HEK293 (cell line): Measurements from ENCODE around the gene C4orf50.
A peak's percentile ranks its signal among the peaks of the same experiment; 100 is the strongest.

ENCODE experiments used
- BCL11A ChIP-seq: fragments of 450-650 bp; formaldehyde crosslinking; IDR thresholded peaks from 2 replicates; pipeline ENCODE4 v1.5.1; 2016; ENCODE audit warnings: low read depth, missing biosample characterization, missing genetic modification characterization
- GLI4 ChIP-seq: fragments of 450-650 bp; formaldehyde crosslinking; IDR thresholded peaks from 2 replicates; pipeline ENCODE4 v1.5.1; 2016; ENCODE audit warnings: missing biosample characterization, missing genetic modification characterization
- GLIS2 ChIP-seq: fragments of 450-650 bp; formaldehyde crosslinking; IDR thresholded peaks from 2 replicates; pipeline ENCODE4 v1.5.1; 2016; ENCODE audit warnings: missing biosample characterization, missing genetic modification characterization
- KLF1 ChIP-seq: fragments of 450-650 bp; formaldehyde crosslinking; IDR thresholded peaks from 2 replicates; pipeline ENCODE4 v1.5.1; 2016; ENCODE audit warnings: missing biosample characterization, missing genetic modification characterization
- KLF8 ChIP-seq: fragments of 450-650 bp; formaldehyde crosslinking; IDR thresholded peaks from 2 replicates; pipeline ENCODE4 v1.5.1; 2016; ENCODE audit warnings: missing biosample characterization, missing genetic modification characterization
- KLF9 ChIP-seq: fragments of 450-650 bp; formaldehyde crosslinking; IDR thresholded peaks from 2 replicates; pipeline ENCODE4 v1.5.1; 2016; ENCODE audit warnings: missing biosample characterization, missing genetic modification characterization, low read depth
- MEIS1 ChIP-seq: sonication (generic); formaldehyde crosslinking; IDR thresholded peaks from 2 replicates; pipeline ENCODE4 v1.8.1; 2022; ENCODE audit warnings: missing genetic modification reagents, mild to moderate bottlenecking, borderline replicate concordance
- MYNN ChIP-seq: fragments of 450-650 bp; formaldehyde crosslinking; IDR thresholded peaks from 2 replicates; pipeline ENCODE4 v1.5.1; 2016; ENCODE audit warnings: missing biosample characterization, missing genetic modification characterization, borderline replicate concordance
- SP2 ChIP-seq: fragments of 450-650 bp; formaldehyde crosslinking; IDR thresholded peaks from 2 replicates; pipeline ENCODE4 v1.5.1; 2016; ENCODE audit warnings: missing biosample characterization, missing genetic modification characterization
- ZBTB20 ChIP-seq: fragments of 450-650 bp; formaldehyde crosslinking; IDR thresholded peaks from 2 replicates; pipeline ENCODE4 v1.5.1; 2016; ENCODE audit warnings: missing biosample characterization, missing genetic modification characterization
- ZBTB48 ChIP-seq: fragments of 450-650 bp; formaldehyde crosslinking; IDR thresholded peaks from 2 replicates; pipeline ENCODE4 v1.5.1; 2016; ENCODE audit warnings: missing biosample characterization, missing genetic modification characterization
- ZFHX2 ChIP-seq: fragments of 450-650 bp; formaldehyde crosslinking; conservative IDR thresholded peaks from 2 replicates; pipeline ENCODE4 v1.5.1; 2016; ENCODE audit warnings: missing biosample characterization, missing genetic modification characterization
- ZNF10 ChIP-seq: fragments of 450-650 bp; formaldehyde crosslinking; IDR thresholded peaks from 2 replicates; pipeline ENCODE4 v1.5.1; 2017; ENCODE audit warnings: missing biosample characterization, missing genetic modification characterization
- ZNF248 ChIP-seq: fragments of 450-650 bp; formaldehyde crosslinking; IDR thresholded peaks from 2 replicates; pipeline ENCODE4 v1.5.1; 2017; ENCODE audit warnings: missing biosample characterization, missing genetic modification characterization
- ZNF274 ChIP-seq, 2 experiments: fragments of 200-500 bp in 1 of 2; fragments of 450-650 bp in 1 of 2; sonication (Bioruptor generic) in 1 of 2; formaldehyde crosslinking in 1 of 2; IDR thresholded peaks; 2 replicates each; pipeline versions ENCODE4 v1.5.1 to v1.6.1; 2014 to 2016; ENCODE audit warnings: borderline replicate concordance in 1 of 2, inconsistent platforms in 1 of 2, low read length in 1 of 2, missing biosample characterization in 1 of 2, missing genetic modification characterization in 1 of 2
- ZNF335 ChIP-seq: fragments of 450-650 bp; formaldehyde crosslinking; conservative IDR thresholded peaks from 2 replicates; pipeline ENCODE4 v1.5.1; 2016; ENCODE audit warnings: missing biosample characterization, missing genetic modification characterization
- ZNF354C ChIP-seq: fragments of 450-650 bp; formaldehyde crosslinking; IDR thresholded peaks from 2 replicates; pipeline ENCODE4 v1.5.1; 2016; ENCODE audit warnings: missing biosample characterization, missing genetic modification characterization, low read depth, borderline replicate concordance
- ZNF416 ChIP-seq: fragments of 450-650 bp; formaldehyde crosslinking; IDR thresholded peaks from 2 replicates; pipeline ENCODE4 v1.5.1; 2016; ENCODE audit warnings: missing biosample characterization, missing genetic modification characterization
- ZNF433 ChIP-seq: fragments of 450-650 bp; formaldehyde crosslinking; IDR thresholded peaks from 2 replicates; pipeline ENCODE4 v1.5.1; 2016; ENCODE audit warnings: missing biosample characterization, missing genetic modification characterization, low read depth
- ZNF514 ChIP-seq: fragments of 450-650 bp; formaldehyde crosslinking; IDR thresholded peaks from 2 replicates; pipeline ENCODE4 v1.5.1; 2016; ENCODE audit warnings: missing biosample characterization, missing genetic modification characterization
- ZNF600 ChIP-seq: fragments of 450-650 bp; formaldehyde crosslinking; IDR thresholded peaks from 2 replicates; pipeline ENCODE4 v1.5.1; 2016; ENCODE audit warnings: missing biosample characterization, missing genetic modification characterization
- ZNF701 ChIP-seq: fragments of 450-650 bp; formaldehyde crosslinking; IDR thresholded peaks from 2 replicates; pipeline ENCODE4 v1.5.1; 2016; ENCODE audit warnings: missing biosample characterization, missing genetic modification characterization
- ZNF843 ChIP-seq: fragments of 450-650 bp; formaldehyde crosslinking; IDR thresholded peaks from 2 replicates; pipeline ENCODE4 v1.5.1; 2016; ENCODE audit warnings: missing biosample characterization, missing genetic modification characterization
- TF ChIP-seq, protein P1 (sequence below): fragments of 450-650 bp; formaldehyde crosslinking; IDR thresholded peaks from 2 replicates; pipeline ENCODE4 v1.5.1; 2017; ENCODE audit warnings: missing biosample characterization, missing genetic modification characterization
- TF ChIP-seq, protein P2 (sequence below): fragments of 450-650 bp; formaldehyde crosslinking; IDR thresholded peaks from 2 replicates; pipeline ENCODE4 v1.5.1; 2016; ENCODE audit warnings: missing biosample characterization, missing genetic modification characterization, borderline replicate concordance
- TF ChIP-seq, protein P3 (sequence below): fragments of 450-650 bp; formaldehyde crosslinking; IDR thresholded peaks from 2 replicates; pipeline ENCODE4 v1.5.1; 2016; ENCODE audit warnings: missing biosample characterization, missing genetic modification characterization
- TF ChIP-seq, protein P4 (sequence below): IDR thresholded peaks from 2 replicates; pipeline ENCODE4 v1.6.1; 2011; ENCODE audit warnings: mild to moderate bottlenecking, low read depth, low read length, borderline replicate concordance
- TF ChIP-seq, protein P5 (sequence below): fragments of 450-650 bp; formaldehyde crosslinking; IDR thresholded peaks from 2 replicates; pipeline ENCODE4 v1.5.1; 2017; ENCODE audit warnings: missing biosample characterization, missing genetic modification characterization

C4orf50 gene

DNA sequence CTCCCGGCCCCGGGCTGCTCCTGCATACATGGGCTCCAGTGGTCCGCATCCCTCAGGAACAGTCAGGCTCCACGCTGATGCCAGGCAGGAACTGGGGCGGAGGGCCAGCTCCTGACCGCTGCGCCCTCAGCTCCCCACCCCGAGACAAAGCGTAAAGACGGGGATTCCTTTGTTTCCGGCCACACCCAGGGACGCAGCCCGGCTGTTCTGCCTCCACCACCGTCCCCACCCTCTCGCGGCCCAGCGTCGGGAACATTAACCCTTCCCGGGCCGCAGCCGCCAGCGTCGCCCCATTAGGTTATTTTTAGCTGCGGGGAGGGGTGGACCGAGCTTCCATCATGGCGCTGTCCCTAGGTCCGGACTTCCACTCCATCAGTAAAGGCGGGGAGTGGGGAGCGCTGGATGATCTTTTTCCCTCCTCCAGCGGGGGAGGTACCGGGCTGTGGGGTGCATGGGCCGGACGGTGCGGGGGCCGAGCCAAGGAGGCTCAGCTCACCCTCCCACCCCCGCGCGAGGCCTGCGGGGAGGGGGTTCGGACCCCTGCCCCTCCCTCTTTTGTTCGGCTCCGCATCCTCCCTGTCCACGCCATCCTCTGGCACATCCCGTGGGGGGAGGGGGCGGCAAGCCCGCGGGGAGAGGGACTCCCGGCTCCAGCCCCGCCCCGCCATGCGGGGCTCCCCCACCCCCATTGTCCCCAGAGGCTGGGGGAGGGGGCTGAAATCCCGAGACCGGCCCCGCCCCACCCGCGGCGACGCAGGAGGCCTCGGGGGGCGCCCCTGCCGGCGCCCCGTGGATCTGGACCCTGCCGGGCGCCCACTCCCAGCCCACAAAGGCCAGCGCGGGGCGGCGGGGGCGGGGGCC lies 130.6 kb downstream of the C4orf50 start (continued):
- no peak for TF ChIP-seq ZNF514 (tag by site-specific recombination)
- no peak for TF ChIP-seq MYNN
- TF ChIP-seq ZNF701 (tag by site-specific recombination) = no peak
- no peak; the same call in 1 of the 2 replicates for TF ChIP-seq KLF9 (tag by site-specific recombination)
- no peak; the same call in 1 of the 2 replicates for TF ChIP-seq ZNF335 (tag by site-specific recombination)
- TF ChIP-seq ZNF10 (tag by site-specific recombination) = no peak
- TF ChIP-seq ZBTB48 = no peak
- peak; percentile 92 for TF ChIP-seq KLF1
- TF ChIP-seq ZNF248 (tag by site-specific recombination) = no peak
- no peak for TF ChIP-seq GLI4 (tag by site-specific recombination)
- no peak for TF ChIP-seq BCL11A (tag by site-specific recombination)
- no peak for TF ChIP-seq ZNF416
- TF ChIP-seq, protein P1, sequence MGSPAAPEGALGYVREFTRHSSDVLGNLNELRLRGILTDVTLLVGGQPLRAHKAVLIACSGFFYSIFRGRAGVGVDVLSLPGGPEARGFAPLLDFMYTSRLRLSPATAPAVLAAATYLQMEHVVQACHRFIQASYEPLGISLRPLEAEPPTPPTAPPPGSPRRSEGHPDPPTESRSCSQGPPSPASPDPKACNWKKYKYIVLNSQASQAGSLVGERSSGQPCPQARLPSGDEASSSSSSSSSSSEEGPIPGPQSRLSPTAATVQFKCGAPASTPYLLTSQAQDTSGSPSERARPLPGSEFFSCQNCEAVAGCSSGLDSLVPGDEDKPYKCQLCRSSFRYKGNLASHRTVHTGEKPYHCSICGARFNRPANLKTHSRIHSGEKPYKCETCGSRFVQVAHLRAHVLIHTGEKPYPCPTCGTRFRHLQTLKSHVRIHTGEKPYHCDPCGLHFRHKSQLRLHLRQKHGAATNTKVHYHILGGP = no peak
- TF ChIP-seq ZNF354C (tag by site-specific recombination) = no peak
- no peak for TF ChIP-seq ZNF274 (IDR thresholded peaks at IDR 0.05; ENCODE audit: low read length)
- no peak for TF ChIP-seq ZNF274 (tag by site-specific recombination; IDR thresholded peaks at IDR 0.05; ENCODE audit: borderline replicate concordance)
- TF ChIP-seq MEIS1 (CRISPR knock-in tag) = no peak
- no peak for TF ChIP-seq ZNF433 (tag by site-specific recombination)
- peak; percentile 56 for TF ChIP-seq ZFHX2
- peak; percentile 83 for TF ChIP-seq GLIS2 (tag by site-specific recombination)
- TF ChIP-seq, protein P2, sequence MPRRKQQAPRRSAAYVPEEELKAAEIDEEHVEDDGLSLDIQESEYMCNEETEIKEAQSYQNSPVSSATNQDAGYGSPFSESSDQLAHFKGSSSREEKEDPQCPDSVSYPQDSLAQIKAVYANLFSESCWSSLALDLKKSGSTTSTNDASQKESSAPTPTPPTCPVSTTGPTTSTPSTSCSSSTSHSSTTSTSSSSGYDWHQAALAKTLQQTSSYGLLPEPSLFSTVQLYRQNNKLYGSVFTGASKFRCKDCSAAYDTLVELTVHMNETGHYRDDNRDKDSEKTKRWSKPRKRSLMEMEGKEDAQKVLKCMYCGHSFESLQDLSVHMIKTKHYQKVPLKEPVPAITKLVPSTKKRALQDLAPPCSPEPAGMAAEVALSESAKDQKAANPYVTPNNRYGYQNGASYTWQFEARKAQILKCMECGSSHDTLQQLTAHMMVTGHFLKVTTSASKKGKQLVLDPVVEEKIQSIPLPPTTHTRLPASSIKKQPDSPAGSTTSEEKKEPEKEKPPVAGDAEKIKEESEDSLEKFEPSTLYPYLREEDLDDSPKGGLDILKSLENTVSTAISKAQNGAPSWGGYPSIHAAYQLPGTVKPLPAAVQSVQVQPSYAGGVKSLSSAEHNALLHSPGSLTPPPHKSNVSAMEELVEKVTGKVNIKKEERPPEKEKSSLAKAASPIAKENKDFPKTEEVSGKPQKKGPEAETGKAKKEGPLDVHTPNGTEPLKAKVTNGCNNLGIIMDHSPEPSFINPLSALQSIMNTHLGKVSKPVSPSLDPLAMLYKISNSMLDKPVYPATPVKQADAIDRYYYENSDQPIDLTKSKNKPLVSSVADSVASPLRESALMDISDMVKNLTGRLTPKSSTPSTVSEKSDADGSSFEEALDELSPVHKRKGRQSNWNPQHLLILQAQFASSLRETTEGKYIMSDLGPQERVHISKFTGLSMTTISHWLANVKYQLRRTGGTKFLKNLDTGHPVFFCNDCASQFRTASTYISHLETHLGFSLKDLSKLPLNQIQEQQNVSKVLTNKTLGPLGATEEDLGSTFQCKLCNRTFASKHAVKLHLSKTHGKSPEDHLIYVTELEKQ (tag by site-specific recombination) = no peak
- TF ChIP-seq, protein P3, sequence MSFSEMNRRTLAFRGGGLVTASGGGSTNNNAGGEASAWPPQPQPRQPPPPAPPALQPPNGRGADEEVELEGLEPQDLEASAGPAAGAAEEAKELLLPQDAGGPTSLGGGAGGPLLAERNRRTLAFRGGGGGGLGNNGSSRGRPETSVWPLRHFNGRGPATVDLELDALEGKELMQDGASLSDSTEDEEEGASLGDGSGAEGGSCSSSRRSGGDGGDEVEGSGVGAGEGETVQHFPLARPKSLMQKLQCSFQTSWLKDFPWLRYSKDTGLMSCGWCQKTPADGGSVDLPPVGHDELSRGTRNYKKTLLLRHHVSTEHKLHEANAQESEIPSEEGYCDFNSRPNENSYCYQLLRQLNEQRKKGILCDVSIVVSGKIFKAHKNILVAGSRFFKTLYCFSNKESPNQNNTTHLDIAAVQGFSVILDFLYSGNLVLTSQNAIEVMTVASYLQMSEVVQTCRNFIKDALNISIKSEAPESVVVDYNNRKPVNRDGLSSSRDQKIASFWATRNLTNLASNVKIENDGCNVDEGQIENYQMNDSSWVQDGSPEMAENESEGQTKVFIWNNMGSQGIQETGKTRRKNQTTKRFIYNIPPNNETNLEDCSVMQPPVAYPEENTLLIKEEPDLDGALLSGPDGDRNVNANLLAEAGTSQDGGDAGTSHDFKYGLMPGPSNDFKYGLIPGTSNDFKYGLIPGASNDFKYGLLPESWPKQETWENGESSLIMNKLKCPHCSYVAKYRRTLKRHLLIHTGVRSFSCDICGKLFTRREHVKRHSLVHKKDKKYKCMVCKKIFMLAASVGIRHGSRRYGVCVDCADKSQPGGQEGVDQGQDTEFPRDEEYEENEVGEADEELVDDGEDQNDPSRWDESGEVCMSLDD (tag by site-specific recombination) = peak; percentile 45; the same call in 1 of the 2 replicates
- peak; percentile 82 for TF ChIP-seq ZNF600
- peak; percentile 80 for TF ChIP-seq SP2 (tag by site-specific recombination)
- TF ChIP-seq ZBTB20 = peak; percentile 77; the same call in 1 of the 2 replicates
- no peak for TF ChIP-seq KLF8
- TF ChIP-seq, protein P4, sequence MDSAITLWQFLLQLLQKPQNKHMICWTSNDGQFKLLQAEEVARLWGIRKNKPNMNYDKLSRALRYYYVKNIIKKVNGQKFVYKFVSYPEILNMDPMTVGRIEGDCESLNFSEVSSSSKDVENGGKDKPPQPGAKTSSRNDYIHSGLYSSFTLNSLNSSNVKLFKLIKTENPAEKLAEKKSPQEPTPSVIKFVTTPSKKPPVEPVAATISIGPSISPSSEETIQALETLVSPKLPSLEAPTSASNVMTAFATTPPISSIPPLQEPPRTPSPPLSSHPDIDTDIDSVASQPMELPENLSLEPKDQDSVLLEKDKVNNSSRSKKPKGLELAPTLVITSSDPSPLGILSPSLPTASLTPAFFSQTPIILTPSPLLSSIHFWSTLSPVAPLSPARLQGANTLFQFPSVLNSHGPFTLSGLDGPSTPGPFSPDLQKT = no peak
- TF ChIP-seq ZNF843 = no peak
- TF ChIP-seq, protein P5, sequence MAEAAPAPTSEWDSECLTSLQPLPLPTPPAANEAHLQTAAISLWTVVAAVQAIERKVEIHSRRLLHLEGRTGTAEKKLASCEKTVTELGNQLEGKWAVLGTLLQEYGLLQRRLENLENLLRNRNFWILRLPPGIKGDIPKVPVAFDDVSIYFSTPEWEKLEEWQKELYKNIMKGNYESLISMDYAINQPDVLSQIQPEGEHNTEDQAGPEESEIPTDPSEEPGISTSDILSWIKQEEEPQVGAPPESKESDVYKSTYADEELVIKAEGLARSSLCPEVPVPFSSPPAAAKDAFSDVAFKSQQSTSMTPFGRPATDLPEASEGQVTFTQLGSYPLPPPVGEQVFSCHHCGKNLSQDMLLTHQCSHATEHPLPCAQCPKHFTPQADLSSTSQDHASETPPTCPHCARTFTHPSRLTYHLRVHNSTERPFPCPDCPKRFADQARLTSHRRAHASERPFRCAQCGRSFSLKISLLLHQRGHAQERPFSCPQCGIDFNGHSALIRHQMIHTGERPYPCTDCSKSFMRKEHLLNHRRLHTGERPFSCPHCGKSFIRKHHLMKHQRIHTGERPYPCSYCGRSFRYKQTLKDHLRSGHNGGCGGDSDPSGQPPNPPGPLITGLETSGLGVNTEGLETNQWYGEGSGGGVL = peak; percentile 90
